GM18519 (cell line): Measurements from ENCODE around the gene SORCS2.

Experiments
- ATAC-seq: cut with Tn5 transposase; IDR thresholded peaks from one replicate; pipeline ENCODE4 v1.9.1; 2021; ENCODE audit warnings: mild to moderate bottlenecking, moderate library complexity; ENCODE audit not compliant: unreplicated experiment, low FRiP score

SORCS2 gene

GRCh38 chr4:7240306-7240705 lies 48.0 kb downstream of the SORCS2 start:
- ATAC-seq: no peak

DNA sequence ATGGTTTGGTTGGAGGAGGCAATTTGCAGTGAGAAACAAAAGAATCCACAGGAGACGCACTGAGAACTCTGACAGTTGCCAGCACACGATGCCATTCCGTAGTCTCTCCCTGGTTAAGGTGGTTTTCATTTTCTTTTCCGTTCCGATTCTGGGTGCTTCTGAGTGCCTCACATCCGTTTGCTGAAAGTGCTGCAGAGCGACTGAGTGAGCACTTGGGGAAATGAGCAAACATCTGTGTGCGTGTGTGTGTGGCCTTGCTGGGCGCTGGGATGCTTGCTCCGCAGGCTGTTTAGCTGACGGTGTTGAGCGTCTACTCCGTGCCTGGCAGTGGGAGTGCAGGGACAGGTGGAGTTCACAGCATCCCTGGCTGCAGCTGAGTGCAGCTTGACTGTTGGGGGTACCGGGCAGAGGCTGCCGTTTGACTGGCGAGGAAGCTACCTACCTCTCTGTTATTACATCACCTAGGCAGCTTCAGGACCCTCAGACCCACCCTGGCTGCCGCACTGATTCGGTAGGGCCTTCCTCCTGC lies 49.3 kb downstream of the SORCS2 start:
- no peak for ATAC-seq

- no peak for ATAC-seq
These were observed 50.4 kb downstream of the SORCS2 start for GRCh38 chr4:7242766-7243165.

DNA sequence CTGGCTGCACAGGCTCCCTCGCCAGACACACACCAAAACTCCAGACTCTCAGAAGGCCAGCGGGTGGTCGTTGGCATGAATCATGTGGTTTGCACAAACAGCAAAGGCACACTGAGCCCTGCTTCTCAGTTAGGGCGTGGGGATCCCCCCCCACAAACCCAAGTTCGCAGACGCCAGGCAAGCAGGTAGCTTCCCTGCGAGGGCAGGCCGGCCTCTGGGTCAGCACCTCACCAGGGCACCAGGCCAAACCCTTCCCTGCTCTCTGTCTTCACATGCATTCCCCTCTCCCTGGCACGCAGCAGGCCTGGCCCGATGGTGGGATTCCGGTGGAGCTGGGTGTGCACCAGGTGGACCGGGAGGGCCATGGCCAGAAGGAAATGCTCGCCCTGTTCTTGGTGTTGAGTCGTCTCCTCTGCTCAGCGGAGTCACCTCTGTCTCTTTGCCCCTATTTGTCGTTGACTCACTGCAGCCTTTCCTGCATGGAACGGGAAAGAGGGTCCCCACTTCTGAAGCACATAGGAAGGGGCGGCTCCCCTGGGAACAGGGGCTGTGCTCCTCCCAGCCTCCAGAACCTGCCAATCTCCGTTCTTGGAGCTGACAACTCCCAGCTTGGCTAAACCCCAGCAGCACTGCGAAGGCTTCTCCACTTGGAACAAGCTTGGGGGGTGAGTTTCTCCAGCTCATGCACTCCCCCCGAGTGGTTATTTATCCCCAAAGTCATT lies 51.4 kb downstream of the SORCS2 start:
- no peak for ATAC-seq

- ATAC-seq: no peak
These were observed 52.0 kb downstream of the SORCS2 start for GRCh38 chr4:7244331-7244665.

GRCh38 chr4:7244751-7245320 lies 52.5 kb downstream of the SORCS2 start:
- no peak for ATAC-seq

GRCh38 chr4:7247521-7247920 lies 55.2 kb downstream of the SORCS2 start:
- no peak for ATAC-seq

DNA sequence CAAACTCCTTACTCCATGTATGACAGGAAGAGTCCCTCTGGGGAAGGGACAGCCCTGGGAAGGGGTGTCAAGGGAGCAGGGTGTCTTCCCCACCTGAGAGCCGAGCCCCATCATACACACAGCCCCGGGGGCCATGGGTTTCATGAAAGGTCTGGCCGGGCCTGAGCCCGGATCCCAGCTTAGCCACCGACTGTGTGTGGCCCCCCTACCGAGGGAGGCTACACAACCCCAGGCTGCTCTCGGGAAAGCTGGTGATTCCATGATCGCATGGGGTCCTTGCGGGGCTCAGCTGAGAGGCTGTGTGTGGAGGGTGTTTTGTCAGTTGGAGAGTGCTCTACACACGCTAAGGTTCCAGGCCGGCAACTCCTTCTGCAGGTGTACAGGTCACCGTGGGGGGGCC lies 55.6 kb downstream of the SORCS2 start:
- no peak for ATAC-seq

- ATAC-seq: no peak
These were observed 56.5 kb downstream of the SORCS2 start for GRCh38 chr4:7248857-7249256.

- ATAC-seq: no peak
These were observed 59.0 kb downstream of the SORCS2 start for GRCh38 chr4:7251321-7251720.

DNA sequence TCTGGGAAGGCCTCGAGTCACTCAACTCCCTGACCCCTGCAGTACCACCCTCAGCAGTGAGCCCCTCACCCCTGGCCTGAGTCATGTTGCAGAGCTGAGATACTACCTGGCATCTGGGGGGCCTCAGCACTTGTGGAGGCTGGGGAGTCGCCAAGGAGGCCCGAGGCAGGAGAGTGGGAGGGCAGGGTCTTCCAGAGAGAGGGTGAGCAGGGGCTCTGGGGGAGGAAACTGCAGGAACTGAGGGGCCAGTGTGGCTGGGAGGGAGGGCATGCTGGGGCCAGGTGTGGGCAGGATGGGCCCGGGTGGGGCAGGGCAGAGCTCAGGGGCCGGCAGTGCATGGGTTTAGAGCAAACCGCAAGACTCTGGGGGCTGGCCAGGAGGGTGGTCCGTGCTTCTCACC lies 59.7 kb downstream of the SORCS2 start:
- no peak for ATAC-seq

- no peak for ATAC-seq
These were observed 60.4 kb downstream of the SORCS2 start for GRCh38 chr4:7252510-7253340.

GRCh38 chr4:7253341-7253700 lies 61.0 kb downstream of the SORCS2 start:
- no peak for ATAC-seq

DNA sequence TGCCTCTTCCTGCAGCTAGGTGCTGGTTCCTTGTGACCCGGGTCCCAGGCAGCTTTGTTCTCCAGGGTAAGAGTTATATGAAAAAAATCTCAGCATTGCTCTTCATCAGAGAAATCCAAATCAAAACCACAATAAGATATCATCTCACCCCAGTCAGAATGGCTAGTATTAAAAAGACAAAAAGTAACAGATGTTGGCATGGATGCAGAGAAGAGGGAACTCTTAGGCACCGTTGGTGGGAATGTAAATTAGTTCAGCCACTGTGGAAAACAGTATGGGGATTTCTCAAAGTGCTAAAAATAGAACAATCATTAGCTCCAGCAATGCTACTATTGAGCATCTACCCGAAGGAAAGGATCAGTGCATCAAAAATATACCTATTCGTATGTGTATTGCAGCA lies 61.5 kb downstream of the SORCS2 start:
- no peak for ATAC-seq

- ATAC-seq: peak; percentile 85
These were observed 62.6 kb downstream of the SORCS2 start for GRCh38 chr4:7254736-7255487.

GRCh38 chr4:7255488-7255881 lies 63.1 kb downstream of the SORCS2 start:
- ATAC-seq: no peak

- ATAC-seq: no peak
These were observed 63.7 kb downstream of the SORCS2 start for GRCh38 chr4:7255996-7256395.

DNA sequence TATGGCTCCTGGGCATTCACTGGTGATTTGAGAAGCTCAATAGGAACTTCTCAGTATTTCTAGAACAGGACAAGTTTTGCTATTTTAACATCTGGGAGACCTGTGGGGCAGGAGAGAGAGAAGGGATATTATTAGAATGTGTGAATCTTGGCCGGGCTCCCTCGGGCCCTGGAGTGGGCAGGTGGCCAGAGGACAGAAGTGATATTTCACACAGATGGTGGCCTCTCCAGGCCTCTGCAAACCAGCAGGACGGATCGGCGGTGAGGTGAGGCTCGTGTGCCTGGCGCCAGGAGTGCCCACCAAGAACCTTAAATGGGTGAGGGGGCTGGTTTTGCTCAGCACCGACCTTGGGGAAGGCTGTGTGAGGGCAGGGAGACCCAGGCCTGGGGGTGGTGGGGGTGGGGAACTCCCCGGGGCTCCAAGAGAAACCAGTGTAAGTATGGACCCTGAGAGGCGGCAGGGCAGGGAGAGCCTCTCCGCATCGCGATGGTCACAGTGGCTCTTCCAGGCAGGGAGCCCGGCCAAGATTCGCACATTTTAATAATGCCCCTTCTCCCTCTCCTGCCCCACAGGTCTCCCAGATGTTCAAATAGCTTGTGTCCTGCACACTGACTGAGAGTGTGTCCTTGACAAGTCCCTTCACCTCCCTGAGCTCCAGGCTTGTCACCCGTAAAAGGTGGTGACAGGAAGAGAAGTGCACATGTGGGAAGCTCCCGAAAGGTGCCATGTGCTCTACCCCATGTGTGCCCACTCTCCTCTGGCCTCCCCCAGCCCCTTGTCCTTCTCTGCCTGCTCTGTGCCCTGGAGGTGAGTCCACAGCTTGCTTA lies 64.9 kb downstream of the SORCS2 start:
- no peak for ATAC-seq

GRCh38 chr4:7259039-7259438 lies 66.7 kb downstream of the SORCS2 start:
- no peak for ATAC-seq

DNA sequence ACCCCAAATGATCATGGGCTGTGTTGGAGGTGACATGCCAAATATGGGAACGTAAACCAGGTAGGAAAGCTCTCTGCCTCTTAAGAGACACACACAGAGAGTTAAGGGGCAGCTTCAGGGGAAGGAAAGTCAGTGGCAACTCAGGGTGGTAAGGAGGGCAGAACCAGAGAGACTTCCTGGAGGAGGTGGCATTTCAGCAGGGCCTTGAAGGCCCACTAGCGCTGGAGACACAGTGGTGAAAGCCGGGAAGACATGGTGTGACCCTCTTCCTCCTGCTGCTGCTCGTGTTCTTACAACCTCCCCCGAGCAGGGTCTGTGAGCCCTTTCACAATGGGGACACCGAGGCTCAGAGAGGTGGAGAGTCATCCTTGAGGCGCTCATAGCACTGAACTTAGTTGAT lies 68.2 kb downstream of the SORCS2 start:
- no peak for ATAC-seq
